NT2/D1 (cell line): Measurements from ENCODE around the gene TUBB1.

Experiments
- SUZ12 ChIP-seq: IDR thresholded peaks from 2 replicates; pipeline ENCODE4 v1.6.1; 2011; ENCODE audit not compliant: insufficient read length, insufficient read depth; ENCODE audit errors: extremely low read depth
- YY1 ChIP-seq: IDR thresholded peaks from 2 replicates; pipeline ENCODE4 v1.6.1; 2011; ENCODE audit not compliant: insufficient read length, insufficient read depth
- ZNF274 ChIP-seq: IDR thresholded peaks from 2 replicates; pipeline ENCODE4 v1.6.1; 2011; ENCODE audit warnings: mild to moderate bottlenecking, low read depth, low read length

- no peak for TF ChIP-seq ZNF274
- no peak for TF ChIP-seq YY1
- TF ChIP-seq SUZ12, result no peak
These were observed 29.4 kb downstream of the TUBB1 start for GRCh38 chr20:59048681-59049030.
